Right cardiac atrium (tissue), 5 donors: ENCODE measurements around the gene USP37. TPM values are rescaled to one million over a fixed set of nuclear protein-coding genes. Genes with fewer than 3 reads are reported as not detected.

Experiments used
- ATAC-seq, 2 donors: fragments of 200-7000 bp; cut with Tn5 transposase; one replicate each; pipeline versions ENCODE4 v1.8.0 to v1.9.1; 2020; ENCODE audit warnings: moderate library complexity in 2 of 2, mild to moderate bottlenecking in 1 of 2
- DNase-seq, 3 donors: peaks; one replicate each; pipeline ENCODE4 v3.0.0-alpha.2; 2020
- H3K27ac ChIP-seq: one replicate; pipeline ENCODE4 v1.5.1; 2013; ENCODE audit warnings: mild to moderate bottlenecking, low read length, control low read depth, moderate library complexity
- H3K27me3 ChIP-seq: one replicate; pipeline ENCODE4 v1.6.1; 2013; ENCODE audit not compliant: control insufficient read depth, insufficient read depth
- H3K4me1 ChIP-seq: one replicate; pipeline ENCODE4 v1.6.1; 2013; ENCODE audit warnings: low read length; ENCODE audit not compliant: control insufficient read depth, insufficient read depth
- H3K4me3 ChIP-seq: one replicate; pipeline ENCODE4 v1.5.1; 2013; ENCODE audit warnings: low read length, control low read depth
- H3K9me3 ChIP-seq: one replicate; pipeline ENCODE4 v1.6.1; 2013; ENCODE audit warnings: low read length; ENCODE audit not compliant: control insufficient read depth
- WGBS: extraction: QIAGEN DNeasy Blood & Tissue Kit; methylation state at CpG from one replicate; pipeline ENCODE4 v1.1.7; 2013; 5-methylcytosine and 5-hydroxymethylcytosine counted together
- intact Hi-C, 4 donors: fragments of 100-400 bp; cut with DNase I; formaldehyde crosslinking; loops; one replicate each; pipeline versions ENCODE4 v1.11.0 to v1.14.0; 2022 to 2023
- microRNA-seq, 2 donors: library from miRNA; unstranded; fragments of <30 nt; microRNA quantifications; one replicate each; pipeline ENCODE4 v1.2.0, GENCODE V29; 2020 to 2021
- polyA plus RNA-seq: library from polyadenylated mRNA; stranded (reverse); fragments of 200-250 nt; gene quantifications from one replicate; pipeline ENCODE4 v1.2.3, GENCODE V29; 2013
- total RNA-seq, 4 donors: library from RNA; stranded (reverse); fragmentation: NEBNext Ultra II Directional; extraction: Animal tissue kit (Norgen Biotek cat#: 25700); gene quantifications; one replicate each; pipeline ENCODE4 v1.2.1, GENCODE V29; 2021
- donor health status: healthy with polysubstance abuse.
- donor health status: DM: no; HTN: yes; CAD: no.
- donor health status: DM: no; HTN: no; CAD: no.
- donor health status: DM: no; HTN: yes; CAD: no; lungs with severe emphysema.
- donor health status: DM: yes; HTN: yes; CAD: no.

The USP37 gene
- total and polyA plus RNA-seq, 5 donors: 1.7 to 9.9 (median 6.8) TPM

DNA sequence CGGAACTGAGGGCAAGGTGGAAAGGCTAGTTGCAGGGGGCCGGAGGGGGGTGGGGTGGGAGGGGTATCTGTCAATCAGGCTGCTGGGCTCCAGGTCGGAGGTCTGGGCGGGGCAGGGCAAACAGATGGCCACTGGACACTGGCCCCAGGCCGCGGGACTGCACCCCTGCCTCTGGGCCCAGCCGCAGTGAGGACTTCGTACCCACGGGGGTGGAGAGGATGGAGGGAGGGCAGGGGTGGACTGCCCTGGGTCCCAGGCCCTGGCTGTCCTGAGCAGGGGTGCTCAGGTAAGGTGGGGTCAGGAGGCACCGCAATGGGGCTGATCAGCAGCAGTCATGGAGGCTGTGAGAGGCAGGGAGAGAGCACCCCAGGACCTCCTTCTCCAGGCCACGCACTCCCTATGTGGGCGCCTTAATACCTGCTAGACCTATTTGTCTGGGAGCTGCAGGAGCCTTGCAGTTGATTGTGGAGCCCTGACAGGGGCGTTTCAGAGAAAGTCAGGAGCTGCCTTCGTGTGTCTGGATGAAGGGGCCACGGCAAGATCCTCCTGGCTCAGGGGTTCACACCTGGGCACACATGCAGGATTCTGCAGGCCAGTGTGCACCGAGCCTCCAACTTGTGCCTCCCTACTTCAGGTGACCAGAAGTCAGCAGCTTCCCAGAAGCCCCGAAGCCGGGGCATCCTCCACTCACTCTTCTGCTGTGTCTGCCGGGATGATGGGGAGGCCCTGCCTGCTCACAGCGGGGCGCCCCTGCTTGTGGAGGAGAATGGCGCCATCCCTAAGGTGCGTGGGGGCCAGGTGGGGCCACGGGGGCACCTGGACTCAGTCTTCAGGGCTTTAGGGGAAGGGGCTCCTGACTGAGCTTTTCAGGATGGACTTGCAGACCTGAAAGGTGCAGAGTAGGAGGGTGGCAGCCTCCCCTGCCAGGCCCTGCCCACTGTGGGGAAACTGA lies 166.9 kb downstream of the USP37 start:
- Histone ChIP-seq H3K27ac (peak overlapping the region; percentile 86), H3K4me3 (peak overlapping the region; percentile 92), H3K9me3 (no peaks in the 10 kb centered on the region), H3K4me1 (peaks cover 3% of the 10 kb centered on the region), H3K27me3 (no peaks in the 10 kb centered on the region)
- DNase-seq: peak; percentile 54 to 79 (median 77)
- intact Hi-C loops: no loop called here
- no peak for ATAC-seq
- 24% methylated on average over 24 of the region's 24 CpGs for WGBS

Small RNA genes lying within 50 kb of the gene (microRNA-seq; reads per million reads assigned to microRNA genes)
- gene MIR26B: 32,967 to 71,092 reads per million in 2 donors

Other genes starting within 250 kb of the USP37 start
- not detected for gene CATIP, start 211.5 kb downstream of the USP37 start, total RNA-seq
- 0.16 TPM for gene CATIP, start 211.5 kb downstream of the USP37 start, polyA plus RNA-seq
- gene SLC11A1, start 186.1 kb downstream of the USP37 start, total RNA-seq: 10 to 100 TPM in 2 of 4 donors, 1 to 10 TPM in 2; 6.4 to 19.5 (median 12.5) TPM
- 13.8 TPM for gene SLC11A1, start 186.1 kb downstream of the USP37 start, polyA plus RNA-seq
- gene CTDSP1, start 168.5 kb downstream of the USP37 start, total RNA-seq: 100 to 1,000 TPM in 3 of 4 donors, 10 to 100 TPM in 1; 99.9 to 118 (median 116) TPM
- 85.9 TPM for gene CTDSP1, start 168.5 kb downstream of the USP37 start, polyA plus RNA-seq
- not detected for gene VIL1, start 149.2 kb downstream of the USP37 start, total RNA-seq
- 0.11 TPM for gene VIL1, start 149.2 kb downstream of the USP37 start, polyA plus RNA-seq
- gene CNOT9, start 488 bp upstream of the USP37 start, total RNA-seq: 10 to 100 TPM; 16.0 to 24.7 (median 19.3) TPM
- 14.5 TPM for gene CNOT9, start 488 bp upstream of the USP37 start, polyA plus RNA-seq
- 1 to 10 TPM in 1 of 4 donors, under 1 TPM in 3; 0.53 to 1.3 (median 0.88) TPM for gene PLCD4, start 39.5 kb upstream of the USP37 start, total RNA-seq
- gene PLCD4, start 39.5 kb upstream of the USP37 start, polyA plus RNA-seq: 0.48 TPM
- gene ZNF142, start 91.3 kb upstream of the USP37 start, total RNA-seq: 10 to 100 TPM; 14.4 to 17.1 (median 15.3) TPM
- gene ZNF142, start 91.3 kb upstream of the USP37 start, polyA plus RNA-seq: 7.9 TPM
- 10 to 100 TPM; 29.2 to 46.1 (median 32.7) TPM for gene BCS1L, start 91.3 kb upstream of the USP37 start, total RNA-seq
- gene BCS1L, start 91.3 kb upstream of the USP37 start, polyA plus RNA-seq: 32.8 TPM
- gene RNF25, start 103.7 kb upstream of the USP37 start, total RNA-seq: 10 to 100 TPM; 16.6 to 20.8 (median 17.7) TPM
- gene RNF25, start 103.7 kb upstream of the USP37 start, polyA plus RNA-seq: 14.7 TPM
- 10 to 100 TPM in 2 of 4 donors, 1 to 10 TPM in 2; 8.3 to 11.2 (median 10.0) TPM for gene STK36, start 103.7 kb upstream of the USP37 start, total RNA-seq
- gene STK36, start 103.7 kb upstream of the USP37 start, polyA plus RNA-seq: 8.8 TPM
- gene TTLL4, start 142.5 kb upstream of the USP37 start, total RNA-seq: 10 to 100 TPM in 1 of 4 donors, 1 to 10 TPM in 3; 5.7 to 15.8 (median 8.3) TPM
- 5.4 TPM for gene TTLL4, start 142.5 kb upstream of the USP37 start, polyA plus RNA-seq
- 10 to 100 TPM; 15.0 to 20.2 (median 16.3) TPM for gene CYP27A1, start 213.8 kb upstream of the USP37 start, total RNA-seq
- 14.0 TPM for gene CYP27A1, start 213.8 kb upstream of the USP37 start, polyA plus RNA-seq